ENCODE results near the gene PRKCA.
"Not testable (repeated sequence)": the region's sequence is repeated elsewhere in the genome, so short reads cannot be mapped to it uniquely, and the experiment has no call there.

Gene PRKCA

GRCh38 chr17:66698270-66698669, 395.9 kb downstream of the PRKCA start:
- DNase-seq (ENCODE audit: low read depth, low spot score): no peak
- H3K9me3 ChIP-seq (ENCODE audit: low read depth, low read length): no peaks in the 10 kb centered on the region
- no peaks in the 10 kb centered on the region for H3K36me3 ChIP-seq (ENCODE audit: insufficient read depth, low read length)
- no peak for TF ChIP-seq POLR2AphosphoS5 (IDR thresholded peaks at IDR 0.05; ENCODE audit: borderline replicate concordance, low read depth, low read length)
- no peak for TF ChIP-seq EZH2 (IDR thresholded peaks at IDR 0.05)
- no peak for TF ChIP-seq FOXP2 (optimal IDR thresholded peaks at IDR 0.05; ENCODE audit: control extremely low read depth, extremely low read length, insufficient read depth)
- H3K4me3 ChIP-seq: no peak overlapping the region
- H3K9ac ChIP-seq (ENCODE audit: insufficient read length): no peak overlapping the region
- no peak overlapping the region for H3K27ac ChIP-seq

- DNase-seq (ENCODE audit: low read depth, low spot score): no peak
- Histone ChIP-seq H3K36me3 (ENCODE audit: insufficient read depth, low read length) (no peaks in the 10 kb centered on the region), H3K9ac (ENCODE audit: insufficient read length) (no peak overlapping the region), H3K27ac (no peak overlapping the region), H3K4me3 (no peak overlapping the region), H3K9me3 (ENCODE audit: low read depth, low read length) (no peaks in the 10 kb centered on the region)
- no peak for TF ChIP-seq EZH2 (IDR thresholded peaks at IDR 0.05)
- no peak for TF ChIP-seq POLR2AphosphoS5 (IDR thresholded peaks at IDR 0.05; ENCODE audit: borderline replicate concordance, low read depth, low read length)
- TF ChIP-seq FOXP2 (optimal IDR thresholded peaks at IDR 0.05; ENCODE audit: control extremely low read depth, extremely low read length, insufficient read depth): no peak
Observed at GRCh38 chr17:66701462-66701861, 399.0 kb downstream of the PRKCA start.

- Histone ChIP-seq H3K27ac (no peak overlapping the region), H3K4me3 (no peak overlapping the region), H3K9ac (ENCODE audit: insufficient read length) (no peak overlapping the region), H3K36me3 (ENCODE audit: insufficient read depth, low read length) (no peaks in the 10 kb centered on the region), H3K9me3 (ENCODE audit: low read depth, low read length) (no peaks in the 10 kb centered on the region)
- no peak for DNase-seq (ENCODE audit: low read depth, low spot score)
- TF ChIP-seq EZH2 (IDR thresholded peaks at IDR 0.05): no peak
- no peak for TF ChIP-seq POLR2AphosphoS5 (IDR thresholded peaks at IDR 0.05; ENCODE audit: borderline replicate concordance, low read depth, low read length)
- no peak for TF ChIP-seq FOXP2 (optimal IDR thresholded peaks at IDR 0.05; ENCODE audit: control extremely low read depth, extremely low read length, insufficient read depth)
Observed at GRCh38 chr17:66702106-66702936, 399.9 kb downstream of the PRKCA start.

- H3K27ac ChIP-seq: 0 out of 2 replicates have a peak overlapping the region, but pooled peaks have one; percentile 12
- H3K9ac ChIP-seq (ENCODE audit: insufficient read length): no peak overlapping the region
- no peak for TF ChIP-seq POLR2AphosphoS5 (IDR thresholded peaks at IDR 0.05; ENCODE audit: borderline replicate concordance, low read depth, low read length)
- no peak for TF ChIP-seq EZH2 (IDR thresholded peaks at IDR 0.05)
- TF ChIP-seq FOXP2 (optimal IDR thresholded peaks at IDR 0.05; ENCODE audit: control extremely low read depth, extremely low read length, insufficient read depth): no peak
- DNase-seq (ENCODE audit: low read depth, low spot score): no peak
- H3K9me3 ChIP-seq (ENCODE audit: low read depth, low read length): no peaks in the 10 kb centered on the region
- no peak overlapping the region for H3K4me3 ChIP-seq
- H3K36me3 ChIP-seq (ENCODE audit: insufficient read depth, low read length): no peaks in the 10 kb centered on the region
Observed at GRCh38 chr17:66704858-66705520, 402.6 kb downstream of the PRKCA start.

GRCh38 chr17:66706851-66707450, 404.5 kb downstream of the PRKCA start:
- no peak overlapping the region for H3K9ac ChIP-seq (ENCODE audit: insufficient read length)
- TF ChIP-seq FOXP2 (optimal IDR thresholded peaks at IDR 0.05; ENCODE audit: control extremely low read depth, extremely low read length, insufficient read depth): no peak
- no peak for TF ChIP-seq EZH2 (IDR thresholded peaks at IDR 0.05)
- no peak for TF ChIP-seq POLR2AphosphoS5 (IDR thresholded peaks at IDR 0.05; ENCODE audit: borderline replicate concordance, low read depth, low read length)
- no peaks in the 10 kb centered on the region for H3K9me3 ChIP-seq (ENCODE audit: low read depth, low read length)
- no peaks in the 10 kb centered on the region for H3K36me3 ChIP-seq (ENCODE audit: insufficient read depth, low read length)
- H3K27ac ChIP-seq: no peak overlapping the region
- no peak for DNase-seq (ENCODE audit: low read depth, low spot score)
- no peak overlapping the region for H3K4me3 ChIP-seq

- DNase-seq (ENCODE audit: low read depth, low spot score): no peak
- Histone ChIP-seq H3K9ac (ENCODE audit: insufficient read length) (no peak overlapping the region), H3K27ac (no peak overlapping the region)
Observed at GRCh38 chr17:66711401-66711800, 409.0 kb downstream of the PRKCA start.

GRCh38 chr17:66711881-66712321, 409.5 kb downstream of the PRKCA start:
- TF ChIP-seq POLR2AphosphoS5 (IDR thresholded peaks at IDR 0.05; ENCODE audit: borderline replicate concordance, low read depth, low read length): no peak
- TF ChIP-seq EZH2 (IDR thresholded peaks at IDR 0.05): no peak
- no peak for TF ChIP-seq FOXP2 (optimal IDR thresholded peaks at IDR 0.05; ENCODE audit: control extremely low read depth, extremely low read length, insufficient read depth)
- no peak for DNase-seq (ENCODE audit: low read depth, low spot score)
- H3K9ac ChIP-seq (ENCODE audit: insufficient read length): no peak overlapping the region
- no peaks in the 10 kb centered on the region for H3K36me3 ChIP-seq (ENCODE audit: insufficient read depth, low read length)
- no peak overlapping the region for H3K4me3 ChIP-seq
- H3K27ac ChIP-seq: no peak overlapping the region
- no peaks in the 10 kb centered on the region for H3K9me3 ChIP-seq (ENCODE audit: low read depth, low read length)

More at GRCh38 chr17:66711401-66711800, 409.0 kb downstream of the PRKCA start:
- TF ChIP-seq POLR2AphosphoS5 (IDR thresholded peaks at IDR 0.05; ENCODE audit: borderline replicate concordance, low read depth, low read length) (no peak), FOXP2 (optimal IDR thresholded peaks at IDR 0.05; ENCODE audit: control extremely low read depth, extremely low read length, insufficient read depth) (no peak), EZH2 (IDR thresholded peaks at IDR 0.05) (no peak)
- Histone ChIP-seq H3K4me3 (no peak overlapping the region), H3K9me3 (ENCODE audit: low read depth, low read length) (no peaks in the 10 kb centered on the region), H3K36me3 (ENCODE audit: insufficient read depth, low read length) (no peaks in the 10 kb centered on the region)

GRCh38 chr17:66712453-66712852, 410.0 kb downstream of the PRKCA start:
- no peaks in the 10 kb centered on the region for H3K9me3 ChIP-seq (ENCODE audit: low read depth, low read length)
- no peaks in the 10 kb centered on the region for H3K36me3 ChIP-seq (ENCODE audit: insufficient read depth, low read length)
- H3K4me3 ChIP-seq: no peak overlapping the region
- no peak for DNase-seq (ENCODE audit: low read depth, low spot score)
- no peak overlapping the region for H3K9ac ChIP-seq (ENCODE audit: insufficient read length)
- TF ChIP-seq POLR2AphosphoS5 (IDR thresholded peaks at IDR 0.05; ENCODE audit: borderline replicate concordance, low read depth, low read length) (no peak), FOXP2 (optimal IDR thresholded peaks at IDR 0.05; ENCODE audit: control extremely low read depth, extremely low read length, insufficient read depth) (no peak), EZH2 (IDR thresholded peaks at IDR 0.05) (no peak)
- no peak overlapping the region for H3K27ac ChIP-seq

- not testable (repeated sequence) for H3K9ac ChIP-seq (ENCODE audit: insufficient read length); H3K9me3 ChIP-seq (ENCODE audit: low read depth, low read length); H3K4me3 ChIP-seq; H3K27ac ChIP-seq; DNase-seq (ENCODE audit: low read depth, low spot score); H3K36me3 ChIP-seq (ENCODE audit: insufficient read depth, low read length)
Observed at GRCh38 chr17:66713021-66713532, 410.7 kb downstream of the PRKCA start.

Measured in SK-N-MC (cell line).